GM21360 (cell line): Measurements from ENCODE around the gene ARHGEF26.
A peak's percentile ranks its signal among the peaks of the same experiment; 100 is the strongest.
"Not testable (repeated sequence)": the region's sequence is repeated elsewhere in the genome, so short reads cannot be mapped to it uniquely, and the experiment has no call there.

Experiments
- ATAC-seq: cut with Tn5 transposase; IDR thresholded peaks from one replicate; pipeline ENCODE4 v1.9.1; 2021; ENCODE audit warnings: mild to moderate bottlenecking, moderate library complexity; ENCODE audit not compliant: unreplicated experiment

Gene ARHGEF26

DNA sequence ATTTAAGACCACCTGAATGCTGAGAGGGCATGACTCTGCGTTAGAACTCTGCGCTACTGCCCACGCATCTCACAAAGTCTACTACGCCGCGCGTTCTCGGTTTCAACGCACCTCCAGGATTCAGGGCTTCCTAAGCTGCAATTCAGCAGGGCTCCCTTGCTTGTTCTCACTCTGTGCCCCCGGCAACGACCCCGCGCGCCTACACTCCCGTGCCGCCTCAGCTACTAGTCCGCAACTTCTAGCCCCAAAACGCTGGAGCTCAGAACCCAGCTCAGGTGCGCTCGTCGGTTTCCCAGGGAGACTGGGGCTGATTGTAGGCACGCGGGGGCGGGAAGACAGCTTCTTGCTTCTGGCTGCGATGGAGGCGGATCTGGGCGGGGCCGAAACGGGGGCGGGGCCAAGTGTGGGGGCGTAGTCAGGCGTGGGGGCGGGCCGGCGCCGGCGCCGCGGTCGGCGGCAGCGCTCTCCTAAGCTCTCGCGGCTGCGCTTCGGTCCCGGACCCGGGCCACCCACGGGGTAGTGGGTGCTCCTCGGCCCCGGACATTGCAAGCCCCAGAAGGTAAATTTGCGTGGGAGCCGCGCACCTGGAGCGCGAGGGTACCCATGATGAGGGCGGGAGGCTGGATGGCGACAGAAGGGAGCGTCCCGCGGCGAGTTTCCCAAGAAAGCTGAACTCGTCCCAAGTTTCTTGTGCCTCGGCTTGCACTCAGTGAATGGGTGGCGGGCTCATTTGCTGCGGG lies at the start of gene ARHGEF26:
Gene ARHGEF26 (plus strand): TSS at position 430 of the 740 bp plus-strand sequence. CDS start 603 bp downstream, outside the sequence.
- peak; percentile 78 for ATAC-seq

DNA sequence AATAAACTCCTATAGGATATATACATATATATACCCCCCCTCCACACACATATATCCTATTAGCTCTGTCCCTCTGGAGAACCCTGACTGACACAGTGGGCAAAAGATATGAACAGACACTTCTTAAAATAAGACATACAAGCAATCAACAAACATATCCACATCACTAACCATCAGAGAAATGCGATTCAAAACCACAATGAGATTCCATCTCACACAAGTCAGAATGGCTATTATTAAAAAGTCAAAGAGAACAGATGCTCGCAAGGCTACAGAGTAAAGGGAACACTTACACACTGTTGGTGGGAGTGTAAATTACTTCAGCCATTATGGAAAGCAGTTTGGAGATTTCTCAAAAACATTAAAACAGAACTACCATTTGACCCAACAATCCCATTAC lies 46.2 kb upstream of the ARHGEF26 start:
- ATAC-seq: no peak

- ATAC-seq: no peak
Measured at GRCh38 chr3:154078672-154079071, 42.5 kb upstream of the ARHGEF26 start.

DNA sequence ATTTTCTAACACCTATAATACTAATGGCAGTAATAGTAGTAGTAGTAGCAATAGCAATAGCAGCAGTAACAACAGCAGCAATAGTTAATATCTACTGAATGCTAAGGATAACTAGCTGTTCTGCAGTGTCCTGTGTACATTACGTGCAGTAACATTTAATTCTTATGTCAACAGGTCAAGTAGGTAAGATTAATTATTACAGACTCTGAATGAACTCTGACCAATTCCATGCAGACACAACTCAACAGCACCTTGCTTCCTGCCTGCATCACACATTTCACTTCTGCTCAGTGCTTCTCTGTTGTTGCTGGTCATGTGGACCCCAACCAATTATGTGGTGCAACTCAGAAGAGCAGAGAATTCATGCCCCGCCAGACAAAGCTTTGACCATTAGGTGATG lies 39.9 kb upstream of the ARHGEF26 start:
- ATAC-seq: no peak

DNA sequence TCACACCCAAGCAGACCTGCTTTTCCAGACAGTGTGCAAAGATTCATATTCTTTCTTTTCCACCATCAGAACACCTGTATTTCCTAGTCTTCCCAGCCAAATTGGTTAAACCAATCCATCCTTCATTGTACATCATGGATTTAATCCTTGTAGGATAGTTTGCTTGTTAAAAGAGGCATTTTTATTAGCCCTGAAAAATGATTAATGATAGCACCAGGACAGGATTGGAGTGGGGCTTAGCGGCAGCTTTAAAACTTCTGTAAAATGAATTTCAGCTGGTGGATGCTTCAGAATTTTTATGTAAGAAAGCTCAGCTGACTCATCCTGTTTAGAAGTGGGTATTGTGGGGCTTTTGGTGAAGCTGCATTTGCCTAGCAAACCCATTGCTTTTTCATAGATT lies 36.1 kb upstream of the ARHGEF26 start:
- ATAC-seq: no peak

- ATAC-seq: no peak
Measured at GRCh38 chr3:154085799-154086198, 35.4 kb upstream of the ARHGEF26 start.

- no peak for ATAC-seq
Measured at GRCh38 chr3:154086286-154086685, 34.9 kb upstream of the ARHGEF26 start.

DNA sequence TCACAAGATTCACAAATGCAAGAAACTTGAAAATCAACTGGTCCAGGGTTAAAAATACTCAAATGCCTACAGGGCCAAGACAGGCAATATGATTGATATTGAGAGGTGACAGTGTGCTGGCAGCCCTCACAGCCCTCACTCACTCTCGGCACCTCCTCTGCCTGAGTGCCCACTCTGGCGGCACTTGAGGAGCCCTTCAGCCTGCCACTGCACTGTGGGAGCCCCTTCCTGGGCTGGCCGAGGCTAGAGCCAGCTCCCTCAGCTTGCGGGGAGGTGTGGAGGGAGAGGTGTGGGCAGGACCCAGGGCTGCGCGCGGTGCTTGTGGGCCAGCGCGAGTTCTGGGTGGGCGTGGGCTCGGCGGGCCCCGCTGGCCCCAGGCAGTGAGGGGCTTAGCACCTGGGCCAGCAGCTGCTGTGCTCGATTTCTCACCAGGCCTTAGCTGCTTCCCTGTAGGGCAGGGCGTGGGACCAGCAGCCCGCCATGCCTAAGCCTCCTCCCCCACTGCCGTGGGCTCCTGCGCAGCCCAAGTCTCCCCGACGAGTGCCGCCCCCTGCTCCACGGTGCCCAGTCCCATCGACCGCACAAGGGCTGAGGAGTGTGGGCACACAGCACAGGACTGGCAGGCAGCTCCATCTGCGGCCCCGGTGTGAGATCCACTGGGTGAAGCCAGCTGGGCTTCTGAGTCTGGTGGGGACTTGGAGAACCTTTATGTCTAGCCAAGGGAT lies 33.3 kb upstream of the ARHGEF26 start:
- ATAC-seq: not testable (repeated sequence)

DNA sequence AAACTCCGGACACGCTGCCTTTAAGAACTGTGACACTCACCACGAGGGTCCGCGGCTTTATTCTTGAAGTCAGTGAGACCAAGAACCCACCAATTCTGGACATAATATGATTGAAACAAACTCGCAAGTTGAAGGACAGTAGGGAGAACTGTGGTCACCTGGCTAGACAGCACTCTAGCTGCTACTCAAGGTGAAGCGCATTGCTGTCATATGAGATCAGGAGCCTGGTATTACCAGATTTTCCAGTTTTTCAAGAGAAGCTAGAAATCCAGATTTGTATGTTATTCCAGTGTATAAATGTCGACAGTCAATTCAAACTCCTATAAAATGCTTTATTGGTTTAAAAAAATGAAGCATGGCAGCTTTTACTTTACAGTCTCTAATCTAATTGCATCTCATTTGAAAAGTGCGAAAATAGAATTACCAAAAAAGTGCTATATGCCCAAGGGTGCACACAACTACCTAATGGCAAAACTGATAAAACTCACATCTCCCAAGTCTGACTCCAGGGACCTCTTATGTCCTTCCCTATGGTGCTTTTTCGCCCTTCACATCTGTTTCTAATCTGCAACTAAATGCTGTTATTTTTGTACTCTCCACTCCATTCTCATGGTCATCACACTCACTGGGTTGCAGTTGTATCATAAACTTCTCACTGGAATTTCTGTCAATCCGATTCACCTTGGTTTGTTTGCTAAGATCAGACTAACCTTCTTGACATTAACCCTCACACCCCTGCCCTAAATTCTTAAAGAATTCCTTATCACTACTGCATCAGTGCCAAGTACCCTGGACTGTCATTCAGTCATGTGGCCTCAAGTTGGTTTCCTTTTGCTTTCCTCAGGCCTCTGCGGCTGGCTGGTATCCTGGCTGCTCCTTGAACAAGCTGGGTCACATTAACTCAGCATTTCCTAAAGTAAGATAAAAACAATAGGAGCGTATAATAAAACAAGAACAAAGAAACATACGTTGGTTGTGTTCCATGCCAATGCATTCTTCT lies 31.5 kb upstream of the ARHGEF26 start:
- ATAC-seq: no peak

- no peak for ATAC-seq
Measured at GRCh38 chr3:154094051-154094450, 27.1 kb upstream of the ARHGEF26 start.

GRCh38 chr3:154095832-154096421 lies 25.3 kb upstream of the ARHGEF26 start:
- no peak for ATAC-seq

DNA sequence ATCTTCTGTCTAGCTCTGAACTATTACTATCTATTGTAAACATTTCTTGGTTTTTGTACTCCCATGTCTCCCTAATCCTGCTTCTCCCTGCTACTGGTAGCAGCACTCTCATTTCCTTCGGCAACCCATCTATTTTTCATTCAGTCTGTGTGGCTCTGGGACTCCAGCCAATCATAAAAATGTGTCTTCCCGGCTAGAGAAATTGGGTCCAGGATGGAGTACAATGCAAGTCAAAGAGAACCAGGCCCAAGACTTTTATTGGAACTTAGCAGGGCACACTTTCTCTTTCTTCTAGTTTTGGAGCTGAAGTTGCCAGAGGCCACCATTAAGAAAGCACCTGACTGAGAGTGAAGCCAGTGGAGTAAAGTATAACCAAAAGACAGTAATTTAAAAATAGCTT lies 22.8 kb upstream of the ARHGEF26 start:
- ATAC-seq: no peak

- no peak for ATAC-seq
Measured at GRCh38 chr3:154100556-154100955, 20.6 kb upstream of the ARHGEF26 start.

DNA sequence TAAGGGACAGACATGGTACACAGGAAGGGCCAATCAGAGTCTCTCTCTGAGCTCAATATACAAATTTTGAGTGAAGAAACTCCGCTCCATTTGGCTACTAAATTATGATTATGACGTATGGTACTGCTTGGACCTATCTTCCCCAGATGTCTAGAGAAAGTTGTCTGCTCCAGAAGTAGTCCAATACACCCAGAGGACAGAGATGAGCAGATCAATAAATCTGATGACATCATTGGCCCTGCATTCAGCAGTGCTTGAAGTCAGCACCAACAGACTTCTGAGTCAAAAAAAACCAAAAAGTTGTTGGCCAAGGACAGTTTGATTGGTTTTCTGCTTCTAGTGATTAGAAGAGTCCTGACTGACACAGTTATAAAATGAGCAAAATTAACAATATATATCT lies 19.9 kb upstream of the ARHGEF26 start:
- no peak for ATAC-seq

DNA sequence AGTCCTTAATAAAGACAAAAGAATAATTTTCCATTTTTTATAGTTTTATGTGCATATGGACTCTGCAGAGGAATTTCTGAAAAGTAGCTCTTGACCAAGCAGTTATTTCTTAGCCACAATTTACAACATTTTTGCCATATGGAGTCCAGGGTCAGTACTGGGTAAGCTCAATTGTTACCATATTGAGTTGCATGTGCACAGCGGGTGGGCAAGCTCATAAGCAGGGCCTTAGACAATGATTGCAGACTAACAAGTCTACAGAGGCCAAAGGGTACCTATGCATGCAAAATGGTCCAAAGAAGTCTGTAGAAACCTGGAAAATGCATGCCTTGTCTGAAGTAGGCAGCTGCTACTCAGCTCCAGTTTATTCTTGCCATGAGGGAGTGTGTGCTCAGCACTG lies 19.0 kb upstream of the ARHGEF26 start:
- no peak for ATAC-seq

DNA sequence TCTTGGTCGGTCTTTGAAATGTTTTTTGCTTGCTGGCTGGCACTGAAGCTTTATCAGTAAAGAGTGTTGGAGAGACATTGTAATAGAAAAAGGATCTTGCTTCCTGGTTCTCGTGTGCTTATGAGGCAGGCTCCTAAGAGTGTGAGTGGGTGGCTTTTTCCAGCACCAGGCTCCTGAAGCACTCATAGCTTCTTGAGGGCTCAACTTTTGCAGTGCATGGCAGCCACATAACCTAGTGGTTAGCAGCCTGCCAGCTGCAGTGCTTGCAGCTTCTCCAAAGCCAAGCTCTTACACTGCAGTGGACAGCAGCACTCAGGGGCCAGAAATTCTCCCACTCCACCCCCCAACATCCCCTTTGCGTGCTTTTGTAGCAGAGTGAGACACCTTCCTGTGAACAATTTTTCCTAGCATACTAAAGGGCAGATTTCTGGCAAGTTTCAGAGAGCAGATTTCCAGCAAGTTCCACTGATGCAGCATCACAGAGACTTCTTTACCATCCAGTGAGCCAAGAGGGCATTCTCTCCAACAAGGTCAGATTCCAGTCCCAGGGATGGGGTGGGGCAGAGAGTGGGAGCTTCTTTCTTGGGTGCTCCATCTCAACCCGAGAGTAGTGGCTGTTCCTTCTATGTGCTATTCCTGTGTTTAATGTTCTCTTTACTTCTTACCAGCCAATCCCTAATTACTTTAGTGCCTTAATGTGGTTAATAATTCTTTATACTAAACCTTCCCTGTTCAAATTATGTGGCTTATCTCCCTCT lies 15.8 kb upstream of the ARHGEF26 start:
- no peak for ATAC-seq

DNA sequence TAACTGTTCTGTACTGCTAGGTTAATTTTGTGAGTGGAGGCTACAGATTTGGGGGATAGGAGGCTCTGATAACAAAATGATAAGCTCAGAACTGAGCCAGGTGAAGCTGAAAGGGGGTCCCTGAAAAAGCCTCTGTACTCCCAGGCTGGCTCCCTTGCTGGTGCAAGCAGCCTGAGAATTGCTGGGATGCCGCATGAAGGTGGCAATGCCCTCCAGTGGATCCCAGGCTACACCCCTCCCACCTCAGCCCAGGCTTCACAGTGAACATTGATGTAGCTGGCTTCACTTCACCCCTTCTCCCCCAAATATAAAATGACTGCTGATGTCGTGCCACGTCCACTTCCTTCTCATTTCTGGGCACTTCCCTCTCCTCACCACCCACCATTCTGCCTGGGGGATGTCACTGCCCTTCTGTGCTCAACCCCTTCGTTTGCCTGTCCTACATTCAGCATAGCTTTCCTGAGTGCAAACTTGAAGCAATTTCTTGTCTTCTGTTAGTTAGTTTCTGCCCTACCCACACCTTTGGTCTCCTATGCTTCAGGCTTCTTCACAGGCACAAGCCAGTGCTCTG lies 9.7 kb upstream of the ARHGEF26 start:
- ATAC-seq: no peak

DNA sequence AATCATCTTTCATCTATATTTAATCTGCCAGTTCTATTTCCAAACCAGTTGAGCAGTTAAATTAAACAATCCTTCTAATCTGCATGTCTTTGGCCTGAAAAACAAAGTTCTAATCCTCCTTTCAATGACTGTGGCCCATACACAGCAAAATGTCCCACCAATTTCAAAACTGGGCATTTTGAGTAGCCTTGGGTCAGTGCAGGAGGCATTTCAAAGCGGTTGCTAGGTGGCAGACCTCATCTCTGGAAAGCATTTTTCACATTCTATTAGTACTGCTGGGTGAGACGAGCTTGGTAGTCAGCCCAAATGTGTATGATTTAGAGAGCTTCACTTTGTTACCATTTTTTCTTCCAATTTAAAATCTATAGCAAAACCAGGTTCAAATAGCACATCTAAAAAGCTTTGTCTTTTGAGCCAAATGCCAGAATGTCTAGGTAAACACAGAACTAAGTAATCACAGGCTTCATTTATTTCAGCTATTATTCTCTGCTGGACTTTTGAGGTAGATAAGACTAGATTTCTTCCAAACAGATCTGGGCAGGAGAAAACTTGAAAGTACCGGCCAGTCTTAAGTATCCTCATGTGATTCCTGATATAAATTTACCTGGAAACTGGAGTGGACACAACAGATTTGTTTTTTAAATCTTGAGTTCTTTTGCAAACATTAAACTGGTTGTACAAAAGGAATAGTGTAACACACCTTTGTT lies 8.9 kb upstream of the ARHGEF26 start:
- no peak for ATAC-seq

GRCh38 chr3:154113609-154114008 lies 7.6 kb upstream of the ARHGEF26 start:
- ATAC-seq: no peak
